GM19467 (cell line): ENCODE results near the gene SLC22A31.
"Not testable (repeated sequence)": the region's sequence is repeated elsewhere in the genome, so short reads cannot be mapped to it uniquely, and the experiment has no call there.

Source experiments
- ATAC-seq: cut with Tn5 transposase; IDR thresholded peaks from one replicate; pipeline ENCODE4 v1.9.1; 2021; ENCODE audit warnings: mild to moderate bottlenecking, moderate library complexity; ENCODE audit not compliant: unreplicated experiment

Gene SLC22A31

GRCh38 chr16:89167425-89167941 lies 32.9 kb downstream of the SLC22A31 start:
- ATAC-seq = no peak

- no peak for ATAC-seq
Observed at GRCh38 chr16:89166696-89167424, 33.5 kb downstream of the SLC22A31 start.

- ATAC-seq = not testable (repeated sequence)
Observed at GRCh38 chr16:89165681-89165979, 34.7 kb downstream of the SLC22A31 start.

- ATAC-seq = no peak
Observed at GRCh38 chr16:89164847-89165680, 35.3 kb downstream of the SLC22A31 start.

DNA sequence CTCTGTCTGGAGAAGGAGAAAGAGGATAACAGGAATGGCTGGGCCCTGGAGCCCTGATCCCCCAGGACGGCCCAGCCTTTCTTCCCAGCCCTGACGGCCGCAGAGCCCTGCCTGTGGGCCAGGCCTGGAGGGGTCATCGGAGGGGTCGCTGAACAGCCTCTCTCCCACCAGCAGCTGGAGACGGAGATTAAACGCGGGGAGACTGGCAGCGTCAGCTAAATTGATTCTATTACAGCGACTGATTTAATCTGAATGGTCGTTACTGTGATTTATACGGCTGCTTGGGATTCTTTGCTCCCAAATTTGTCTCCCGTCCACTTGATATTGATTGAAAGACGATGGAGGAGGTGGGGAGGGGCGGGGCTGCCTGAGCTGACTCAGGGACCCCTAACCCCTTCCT lies 35.9 kb downstream of the SLC22A31 start:
- no peak for ATAC-seq

GRCh38 chr16:89163297-89163696 lies 37.0 kb downstream of the SLC22A31 start:
- ATAC-seq = no peak

GRCh38 chr16:89161763-89162713 lies 38.3 kb downstream of the SLC22A31 start:
- ATAC-seq = no peak

DNA sequence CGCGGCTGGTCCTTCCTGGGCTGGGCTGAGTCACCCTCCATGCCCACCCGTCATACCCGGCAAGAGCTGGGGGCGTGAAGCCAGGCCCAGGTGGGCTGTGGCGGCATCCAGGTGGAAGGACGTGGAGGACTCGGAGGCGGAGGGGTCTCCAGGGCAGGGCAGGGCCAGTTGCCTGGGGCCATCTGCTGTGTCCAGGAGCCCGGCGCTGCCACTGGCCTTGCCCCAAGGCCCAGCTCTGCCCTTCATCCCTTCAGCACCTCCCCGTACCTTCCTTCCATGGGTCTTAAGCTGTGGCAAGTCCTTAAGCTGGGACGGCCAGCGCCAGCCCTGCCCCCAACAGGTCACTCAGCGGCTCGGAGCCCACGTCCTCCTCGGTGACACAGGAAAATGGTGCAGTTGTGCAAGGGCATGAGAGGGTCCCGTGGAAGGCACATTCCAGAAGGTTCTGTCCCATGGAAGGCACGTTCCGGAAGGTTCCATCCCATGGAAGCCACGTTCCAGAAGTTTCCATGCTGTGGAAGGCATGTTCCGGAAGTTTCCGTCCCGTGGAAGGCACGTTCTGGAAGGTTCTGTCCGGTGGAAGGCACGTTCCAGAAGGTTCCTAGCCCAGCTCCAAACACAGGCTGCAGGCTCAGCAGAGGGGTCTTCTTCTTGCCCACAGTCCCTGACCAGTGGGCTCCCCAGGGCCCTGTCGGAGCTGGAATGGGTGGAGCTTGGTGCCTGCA lies 39.2 kb downstream of the SLC22A31 start:
- ATAC-seq = no peak

GRCh38 chr16:89159850-89160354 lies 40.4 kb downstream of the SLC22A31 start:
- no peak for ATAC-seq

- ATAC-seq = no peak
Observed at GRCh38 chr16:89159066-89159849, 41.1 kb downstream of the SLC22A31 start.

- ATAC-seq = no peak
Observed at GRCh38 chr16:89157778-89158177, 42.6 kb downstream of the SLC22A31 start.

DNA sequence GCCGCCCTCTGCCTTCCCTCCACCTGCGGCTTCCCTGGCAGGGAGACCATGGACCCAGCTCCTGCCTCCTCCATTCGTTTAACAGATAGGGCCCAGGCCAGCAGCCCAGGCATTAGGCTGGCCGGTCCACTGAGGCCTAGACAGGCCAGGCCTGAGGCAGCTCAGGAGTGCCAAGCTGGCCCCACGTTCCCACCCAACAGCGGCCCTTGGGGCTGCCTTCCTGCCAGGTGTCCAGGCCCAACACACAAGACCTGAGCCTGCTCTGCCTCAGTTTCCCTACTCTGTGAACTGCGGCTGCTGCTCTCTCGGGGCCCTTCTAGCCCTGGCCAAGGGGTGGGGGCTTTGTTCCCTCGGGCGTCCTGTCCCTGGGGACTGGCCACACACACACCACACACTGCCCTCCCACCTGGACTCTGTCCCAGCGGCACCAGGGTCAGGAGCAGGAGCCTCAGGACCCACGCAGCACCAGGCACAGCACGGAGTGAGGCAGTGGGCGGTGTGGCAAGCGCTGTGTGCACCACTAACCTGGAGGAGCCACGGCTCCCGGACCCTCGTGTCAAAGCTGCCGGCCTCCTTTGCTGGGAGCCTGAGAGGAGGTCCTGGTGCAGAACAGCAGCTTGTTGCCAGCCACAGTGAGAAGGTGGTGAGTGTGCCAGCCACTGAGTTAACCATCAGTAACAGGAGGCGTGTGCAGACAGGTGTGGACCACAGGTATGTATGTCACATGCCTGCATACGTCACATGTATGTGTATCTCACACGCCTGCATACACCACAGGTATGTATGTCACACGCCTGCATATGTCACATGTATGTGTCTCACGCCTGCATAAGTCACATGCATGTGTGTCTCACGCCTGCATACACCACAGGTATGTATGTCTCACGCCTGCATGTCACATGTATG lies 43.3 kb downstream of the SLC22A31 start:
- no peak for ATAC-seq

- ATAC-seq = no peak
Observed at GRCh38 chr16:89155851-89156739, 44.2 kb downstream of the SLC22A31 start.

GRCh38 chr16:89155184-89155679 lies 45.1 kb downstream of the SLC22A31 start:
- ATAC-seq = no peak

- ATAC-seq = no peak
Observed at GRCh38 chr16:89154390-89155183, 45.8 kb downstream of the SLC22A31 start.

- ATAC-seq = no peak
Observed at GRCh38 chr16:89153848-89154271, 46.5 kb downstream of the SLC22A31 start.
